Measurements from ENCODE around the gene CSK.
"Not testable (repeated sequence)": the region's sequence is repeated elsewhere in the genome, so short reads cannot be mapped to it uniquely, and the experiment has no call there.

The CSK gene

GRCh38 chr15:74781431-74782258, at the start of gene CSK:
Gene CSK, plus strand, starts transcription at chr15:74782080. Its CDS starts 16,218 bp downstream, at chr15:74798298.
- DNase-seq (ENCODE audit: low read depth) = peak; percentile 79

GRCh38 chr15:74732846-74733245, 49.0 kb upstream of the CSK start:
- no peak for DNase-seq (ENCODE audit: low read depth)

GRCh38 chr15:74733269-74733668, 48.6 kb upstream of the CSK start:
- DNase-seq (ENCODE audit: low read depth) = no peak

GRCh38 chr15:74735305-74735704, 46.6 kb upstream of the CSK start:
- DNase-seq (ENCODE audit: low read depth) = no peak

DNA sequence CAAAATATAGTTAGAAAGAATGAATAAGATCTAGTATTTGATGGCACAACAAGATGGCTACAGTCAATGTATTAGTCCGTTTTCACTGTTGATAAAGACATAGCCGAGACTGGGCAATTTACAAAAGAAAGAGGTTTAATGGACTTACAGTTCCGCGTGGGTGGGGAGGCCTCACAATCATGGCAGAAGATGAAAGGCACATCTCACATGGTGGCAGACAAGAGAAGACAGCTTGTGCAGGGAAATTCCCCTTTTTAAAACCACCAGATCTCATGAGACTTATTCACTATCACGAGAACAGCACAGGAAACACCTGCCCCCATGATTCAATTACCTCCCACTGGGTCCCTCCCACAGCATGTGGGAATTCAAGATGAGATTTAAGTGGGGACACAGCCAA, 43.6 kb upstream of the CSK start:
- not testable (repeated sequence) for DNase-seq (ENCODE audit: low read depth)

- no peak for DNase-seq (ENCODE audit: low read depth)
These were observed 39.5 kb upstream of the CSK start for GRCh38 chr15:74742422-74742821.

DNA sequence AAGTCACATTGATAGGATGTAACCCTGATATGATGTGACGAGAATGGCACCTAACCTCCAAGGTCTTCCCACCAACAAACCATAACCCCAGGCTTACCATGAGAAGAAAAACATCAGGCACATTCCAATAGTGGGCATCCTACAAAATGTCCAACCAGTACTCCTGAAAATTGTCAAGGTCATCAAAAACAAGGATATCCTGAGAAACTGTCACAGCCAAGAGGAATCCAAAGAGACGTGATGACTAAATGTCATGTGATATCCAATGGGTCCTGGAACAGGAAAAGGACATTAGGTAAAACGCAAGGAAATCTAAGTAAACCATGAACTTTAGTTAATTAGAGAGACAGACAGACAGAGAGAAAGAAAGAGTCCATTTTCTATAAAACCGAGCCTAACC, 35.5 kb upstream of the CSK start:
- no peak for DNase-seq (ENCODE audit: low read depth)

- no peak for DNase-seq (ENCODE audit: low read depth)
These were observed 33.4 kb upstream of the CSK start, which contains the start of gene CYP1A2 for GRCh38 chr15:74748322-74748946. Gene CYP1A2, plus strand, starts transcription at chr15:74748845. Its CDS starts 894 bp downstream, at chr15:74749739.

DNA sequence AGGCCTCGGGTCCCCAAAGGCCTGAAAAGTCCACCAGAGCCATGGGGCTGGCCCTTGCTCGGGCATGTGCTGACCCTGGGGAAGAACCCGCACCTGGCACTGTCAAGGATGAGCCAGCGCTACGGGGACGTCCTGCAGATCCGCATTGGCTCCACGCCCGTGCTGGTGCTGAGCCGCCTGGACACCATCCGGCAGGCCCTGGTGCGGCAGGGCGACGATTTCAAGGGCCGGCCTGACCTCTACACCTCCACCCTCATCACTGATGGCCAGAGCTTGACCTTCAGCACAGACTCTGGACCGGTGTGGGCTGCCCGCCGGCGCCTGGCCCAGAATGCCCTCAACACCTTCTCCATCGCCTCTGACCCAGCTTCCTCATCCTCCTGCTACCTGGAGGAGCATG, 32.0 kb upstream of the CSK start:
- DNase-seq (ENCODE audit: low read depth) = no peak

GRCh38 chr15:74750751-74751150, 31.1 kb upstream of the CSK start:
- DNase-seq (ENCODE audit: low read depth) = no peak

GRCh38 chr15:74752011-74752410, 29.9 kb upstream of the CSK start:
- DNase-seq (ENCODE audit: low read depth) = no peak

DNA sequence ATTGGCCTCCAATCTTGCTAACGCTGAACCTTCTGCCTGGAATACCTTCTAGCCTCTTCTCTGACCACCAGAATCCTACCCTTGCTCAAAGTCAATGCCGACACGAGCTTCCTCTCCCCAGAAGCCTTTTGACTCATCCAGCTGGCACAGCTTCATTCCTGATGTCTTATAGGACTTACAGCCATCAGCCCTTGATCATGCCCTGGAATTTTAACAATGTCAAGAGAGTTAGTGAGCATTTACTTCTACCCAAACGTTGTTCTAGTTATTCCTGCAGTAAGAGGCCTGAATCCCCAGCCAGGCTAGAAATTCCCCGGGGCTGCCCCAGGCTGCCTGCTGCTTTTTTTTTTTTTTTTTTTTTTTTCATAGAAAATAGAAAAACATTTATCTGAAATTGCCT, 29.3 kb upstream of the CSK start:
- DNase-seq (ENCODE audit: low read depth) = no peak

- DNase-seq (ENCODE audit: low read depth) = no peak
These were observed 27.2 kb upstream of the CSK start for GRCh38 chr15:74754593-74755215.

DNA sequence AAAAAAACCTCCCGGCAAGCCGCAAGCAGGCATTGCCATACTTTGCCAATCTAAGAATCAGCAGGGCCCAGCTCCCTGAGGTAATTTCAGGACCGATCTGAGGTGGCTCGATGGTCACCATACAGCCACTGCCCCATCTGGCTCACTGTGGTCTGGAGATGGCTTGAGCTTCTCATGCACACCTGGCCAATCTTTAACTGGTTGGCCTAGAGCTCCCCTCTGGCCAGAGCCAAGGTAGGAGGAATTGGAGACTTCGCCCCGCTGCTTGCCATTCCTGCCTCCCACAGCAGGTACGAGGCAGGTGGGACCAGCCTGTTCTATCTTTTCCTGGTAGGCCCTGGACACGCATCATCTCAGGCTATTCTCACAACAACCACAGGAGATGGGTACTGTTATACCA, 23.1 kb upstream of the CSK start:
- no peak for DNase-seq (ENCODE audit: low read depth)

DNA sequence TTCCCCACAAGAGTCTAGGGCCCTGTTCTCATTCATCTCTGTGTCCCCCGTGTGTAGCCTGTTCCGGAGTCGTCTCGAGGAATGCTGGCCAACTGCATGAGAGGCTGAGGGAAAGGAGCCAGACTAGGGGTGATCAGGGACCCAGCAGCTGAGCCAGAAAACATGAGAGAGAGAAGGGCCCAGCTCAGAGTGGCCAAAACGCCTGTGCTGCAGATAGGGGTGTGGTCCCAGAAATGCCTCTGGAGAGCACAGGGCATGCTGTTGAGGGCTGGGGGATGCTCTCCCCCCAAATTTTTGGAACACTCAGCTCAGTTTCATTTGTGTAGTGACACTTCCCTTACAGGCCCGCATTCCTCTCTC, 19.1 kb upstream of the CSK start:
- DNase-seq (ENCODE audit: low read depth) = no peak

- no peak for DNase-seq (ENCODE audit: low read depth)
These were observed 18.5 kb upstream of the CSK start for GRCh38 chr15:74763416-74763815.

DNA sequence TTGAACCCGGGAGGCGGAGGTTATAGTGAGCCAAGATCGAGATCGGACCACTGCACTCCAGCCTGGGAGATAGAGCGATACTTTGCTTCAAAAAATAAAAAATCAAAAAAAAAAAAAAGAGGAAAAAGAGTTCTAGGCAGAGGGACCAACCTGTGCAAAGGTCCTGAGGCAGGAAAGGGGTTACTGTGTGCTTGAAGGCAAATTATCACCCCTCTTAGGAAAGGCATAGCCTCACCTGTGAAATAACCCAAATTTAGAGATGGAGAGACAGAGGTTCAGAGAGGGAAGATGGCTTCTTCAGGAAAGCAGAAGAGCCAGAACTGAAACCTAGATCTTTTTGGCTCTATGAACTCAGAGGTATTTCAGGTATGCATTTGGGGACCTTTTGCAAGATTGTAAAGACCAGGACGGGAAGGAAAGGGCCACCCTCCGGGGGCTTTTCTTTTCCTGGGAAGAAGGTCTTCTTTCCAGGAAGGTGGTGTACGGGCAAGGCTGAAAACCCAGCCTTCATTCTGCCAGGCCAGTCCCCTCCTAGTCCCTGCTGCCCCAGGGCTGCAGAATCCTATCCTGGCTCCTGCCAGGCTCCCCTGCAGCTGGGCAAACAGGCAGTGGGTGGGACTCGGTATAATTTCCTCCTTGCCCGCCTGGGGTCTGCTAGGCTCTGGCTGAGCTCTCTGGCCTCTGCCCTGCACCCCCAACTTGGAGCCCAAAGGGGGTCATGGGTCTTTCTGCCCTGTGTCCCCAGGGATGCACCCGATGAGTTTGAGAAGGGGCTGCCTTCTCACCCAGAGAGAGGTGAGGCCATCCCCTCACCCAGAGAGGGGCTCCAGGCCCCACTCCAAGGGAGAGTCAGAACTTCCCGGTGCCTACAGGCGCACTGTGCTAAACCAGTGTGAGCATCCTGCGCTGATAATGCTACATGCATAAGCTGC, 14.4 kb upstream of the CSK start:
- no peak for DNase-seq (ENCODE audit: low read depth)

DNA sequence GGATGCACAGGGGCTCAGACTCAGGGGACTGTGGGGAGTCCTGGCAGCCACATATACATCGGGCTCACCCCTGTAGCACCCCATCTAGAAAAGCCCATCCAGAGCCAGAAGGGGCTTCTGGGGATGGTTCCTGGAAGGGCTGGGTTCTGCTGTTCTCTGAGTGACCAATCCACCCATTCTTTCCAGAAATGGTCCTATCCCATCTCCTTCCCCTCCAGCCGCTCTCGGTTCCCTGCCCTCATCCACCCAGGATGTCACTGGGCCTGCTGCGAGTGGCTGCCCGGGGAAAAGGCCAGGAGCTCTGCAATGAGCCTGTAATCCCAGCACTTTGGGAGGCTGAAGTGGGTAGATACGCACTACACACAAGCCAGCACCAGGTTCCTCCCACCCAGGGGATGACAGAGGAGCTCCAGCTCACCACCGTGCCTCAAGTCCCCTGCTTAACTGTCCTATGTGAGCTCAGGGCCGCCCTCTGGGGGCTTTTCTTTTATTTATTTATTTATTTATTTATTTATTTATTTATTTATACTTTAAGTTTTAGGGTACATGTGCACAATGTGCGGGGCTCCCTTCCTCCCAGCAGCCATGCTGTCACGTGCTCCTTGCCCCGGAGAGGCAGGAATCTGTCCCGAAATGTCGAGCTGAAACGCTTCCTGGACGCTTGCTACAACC, 13.6 kb upstream of the CSK start:
- DNase-seq (ENCODE audit: low read depth) = no peak

- DNase-seq (ENCODE audit: low read depth) = peak; percentile 54
These were observed 13.0 kb upstream of the CSK start for GRCh38 chr15:74768771-74769342.

- DNase-seq (ENCODE audit: low read depth) = no peak
These were observed 12.3 kb upstream of the CSK start for GRCh38 chr15:74769463-74770025.
